ENCODE measurements around the gene PSENEN. TPM values are rescaled to one million over a fixed set of nuclear protein-coding genes. Genes with fewer than 3 reads are reported as not detected.

PSENEN gene
- total RNA-seq, 3 donors from 2014 or later (not counting 1 experiment from before 2014, with no cell fraction given), result 38.5 to 45.0 (median 41.0) TPM

GRCh38 chr19:35783469-35784434, 38.3 kb downstream of the PSENEN start:
- DNase-seq (no peak), ATAC-seq (peak in 2 of 3 donors; percentile 29 to 61)
- no peaks in the 10 kb centered on the region for H3K27me3 Mint-ChIP-seq (ENCODE audit: low read depth in 2 of 2)
- Histone ChIP-seq H3K27me3 (ENCODE audit: control insufficient read depth, insufficient read depth, low read length) (no peaks in the 10 kb centered on the region), H3K36me3 (ENCODE audit: control insufficient read depth, insufficient read depth, low read length) (peaks cover 5% of the 10 kb centered on the region), H3K27ac (ENCODE audit: low read length) (no peak overlapping the region), H3K4me3 (ENCODE audit: low read length) (no peak overlapping the region), H3K9me3 (ENCODE audit: control insufficient read depth, insufficient read depth, low read length) (no peaks in the 10 kb centered on the region), H3K4me1 (ENCODE audit: control insufficient read depth, insufficient read depth, low read length) (no peaks in the 10 kb centered on the region)
- peak overlapping the region in 1 of 2 donors; percentile 14 for H3K27ac Mint-ChIP-seq
- WGBS (ENCODE audit: insufficient coverage), result 88% methylated on average over 28 of the region's 28 CpGs
- no peaks in the 10 kb centered on the region for H3K36me3 Mint-ChIP-seq
- intact Hi-C loops (cut with micrococcal nuclease), result no loop called here
- no peak overlapping the region for H3K4me3 Mint-ChIP-seq
- H3K9me3 Mint-ChIP-seq, result no peaks in the 10 kb centered on the region
- no peak for TF ChIP-seq CTCF (IDR thresholded peaks at IDR 0.05)
- peaks cover 7 to 10% of the 10 kb centered on the region in 2 donors for H3K4me1 Mint-ChIP-seq

- intact Hi-C loops (cut with micrococcal nuclease), result no loop called here
- Mint-ChIP-seq H3K27ac (no peak overlapping the region), H3K9me3 (no peaks in the 10 kb centered on the region), H3K36me3 (no peaks in the 10 kb centered on the region), H3K27me3 (ENCODE audit: low read depth in 2 of 2) (no peaks in the 10 kb centered on the region), H3K4me1 (peaks cover 7 to 10% of the 10 kb centered on the region in 2 donors), H3K4me3 (no peak overlapping the region)
- ATAC-seq (no peak), DNase-seq (no peak)
- H3K36me3 ChIP-seq (ENCODE audit: control insufficient read depth, insufficient read depth, low read length), result peaks cover 5% of the 10 kb centered on the region
- no peak for TF ChIP-seq CTCF (IDR thresholded peaks at IDR 0.05)
- WGBS (ENCODE audit: insufficient coverage), result 92% methylated on average over 45 of the region's 45 CpGs
- no peak overlapping the region for H3K4me3 ChIP-seq (ENCODE audit: low read length)
- no peak overlapping the region for H3K27ac ChIP-seq (ENCODE audit: low read length)
- no peaks in the 10 kb centered on the region for H3K9me3 ChIP-seq (ENCODE audit: control insufficient read depth, insufficient read depth, low read length)
- no peaks in the 10 kb centered on the region for H3K4me1 ChIP-seq (ENCODE audit: control insufficient read depth, insufficient read depth, low read length)
- no peaks in the 10 kb centered on the region for H3K27me3 ChIP-seq (ENCODE audit: control insufficient read depth, insufficient read depth, low read length)
Observed at GRCh38 chr19:35784503-35785338, 39.3 kb downstream of the PSENEN start.

- intact Hi-C loops (cut with micrococcal nuclease), result no loop called here
- Histone ChIP-seq H3K4me3 (ENCODE audit: low read length) (no peak overlapping the region), H3K27ac (ENCODE audit: low read length) (no peak overlapping the region), H3K27me3 (ENCODE audit: control insufficient read depth, insufficient read depth, low read length) (no peaks in the 10 kb centered on the region), H3K36me3 (ENCODE audit: control insufficient read depth, insufficient read depth, low read length) (peaks cover 5% of the 10 kb centered on the region), H3K9me3 (ENCODE audit: control insufficient read depth, insufficient read depth, low read length) (no peaks in the 10 kb centered on the region), H3K4me1 (ENCODE audit: control insufficient read depth, insufficient read depth, low read length) (no peaks in the 10 kb centered on the region)
- WGBS (ENCODE audit: insufficient coverage), result over 99% methylated on average over 10 of the region's 10 CpGs
- TF ChIP-seq CTCF (IDR thresholded peaks at IDR 0.05), result no peak
- DNase-seq, result no peak
- no peaks in the 10 kb centered on the region for H3K9me3 Mint-ChIP-seq
- H3K4me3 Mint-ChIP-seq, result no peak overlapping the region
- no peak overlapping the region for H3K27ac Mint-ChIP-seq
- peaks cover 7 to 10% of the 10 kb centered on the region in 2 donors for H3K4me1 Mint-ChIP-seq
- no peak for ATAC-seq
- H3K36me3 Mint-ChIP-seq, result no peaks in the 10 kb centered on the region
- no peaks in the 10 kb centered on the region for H3K27me3 Mint-ChIP-seq (ENCODE audit: low read depth in 2 of 2)
Observed at GRCh38 chr19:35785339-35785627, 39.8 kb downstream of the PSENEN start.

All from natural killer cell (primary cell).